HepG2 (cell line): ENCODE data around the gene RNF126. TPM values are rescaled to one million over a fixed set of nuclear protein-coding genes. Genes with fewer than 3 reads are reported as not detected.
A peak's percentile ranks its signal among the peaks of the same experiment; 100 is the strongest.

ENCODE experiments used
- EEA1 ChIP-seq: sonication (generic); formaldehyde crosslinking; IDR thresholded peaks from 2 replicates; pipeline ENCODE4 v1.5.1; 2020; ENCODE audit warnings: mild to moderate bottlenecking, missing genetic modification reagents, borderline replicate concordance
- HMGXB4 ChIP-seq, 2 experiments: sonication (generic) in 1 of 2; formaldehyde crosslinking in 1 of 2; IDR thresholded peaks; 2 replicates each; pipeline versions ENCODE4 v1.4.0 to v1.6.1; 2018 to 2020; ENCODE audit warnings: missing genetic modification reagents in 2 of 2, borderline replicate concordance in 1 of 2, low read depth in 1 of 2, mild to moderate bottlenecking in 1 of 2, missing biosample characterization in 1 of 2
- HNRNPL ChIP-seq: fragments of 200-400 bp; formaldehyde crosslinking; IDR thresholded peaks from 2 replicates; pipeline ENCODE4 v1.6.1; 2017; ENCODE audit warnings: mild to moderate bottlenecking, low read depth, low read length
- LBX2 ChIP-seq: sonication (generic); formaldehyde crosslinking; IDR thresholded peaks from 2 replicates; pipeline ENCODE4 v1.5.0; 2020; ENCODE audit warnings: missing genetic modification reagents, mild to moderate bottlenecking, borderline replicate concordance
- MXD1 ChIP-seq: sonication (generic); formaldehyde crosslinking; IDR thresholded peaks from 2 replicates; pipeline ENCODE4 v1.4.0; 2020; ENCODE audit warnings: mild to moderate bottlenecking, missing genetic modification reagents
- NFYC ChIP-seq: IDR thresholded peaks from 2 replicates; pipeline ENCODE4 v1.6.1; 2016; ENCODE audit warnings: missing genetic modification reagents, missing compliant biosample characterization
- SATB2 ChIP-seq: sonication (generic); formaldehyde crosslinking; IDR thresholded peaks from 2 replicates; pipeline ENCODE4 v1.5.0; 2020; ENCODE audit warnings: missing genetic modification reagents
- SNAPC4 ChIP-seq: sonication (generic); formaldehyde crosslinking; IDR thresholded peaks from 2 replicates; pipeline ENCODE4 v1.4.0; 2020; ENCODE audit warnings: mild to moderate bottlenecking, missing genetic modification reagents
- ZFP82 ChIP-seq: sonication (generic); formaldehyde crosslinking; IDR thresholded peaks from 2 replicates; pipeline ENCODE4 v1.5.1; 2020; ENCODE audit warnings: mild to moderate bottlenecking, missing genetic modification reagents, borderline replicate concordance
- ZMYM3 ChIP-seq: sonication (generic); formaldehyde crosslinking; IDR thresholded peaks from 2 replicates; pipeline ENCODE4 v1.5.1; 2020; ENCODE audit warnings: mild to moderate bottlenecking, missing genetic modification reagents
- ZNF704 ChIP-seq: sonication (generic); formaldehyde crosslinking; IDR thresholded peaks from 2 replicates; pipeline ENCODE4 v1.8.1; 2023; ENCODE audit warnings: mild to moderate bottlenecking, inconsistent platforms, moderate library complexity, missing genetic modification reagents, borderline replicate concordance
- polyA plus RNA-seq, 8 experiments: library from polyadenylated mRNA; depleted of rRNA in 3 of 8; stranded (reverse) in 7 of 8; unstranded in 1 of 8; fragments of >200 nt; fragmentation: Illumina TruSeq in 4 of 8; extraction: Trizol in 4 of 8; gene quantifications; 2 replicates each; pipeline versions ENCODE4 v1.2.1 to v1.2.3, GENCODE V29; 2011 to 2016; ENCODE audit warnings: low read depth in 4 of 8, missing spikeins in 1 of 8, mixed read lengths in 1 of 8; ENCODE audit not compliant: insufficient read depth in 1 of 8
- total RNA-seq, 5 experiments: library from RNA; depleted of rRNA; stranded (reverse); fragments of >200 nt; fragmentation: Illumina TruSeq; extraction: Trizol; gene quantifications; 2 replicates each; pipeline ENCODE4 v1.2.3, GENCODE V29; 2016; ENCODE audit warnings: low read depth in 1 of 5

The RNF126 gene
- total and polyA plus RNA-seq, 2 of the 13 experiments (the other 11 are each of a cell fraction or from before 2014, with no cell fraction given), result 23.2 to 34.0 TPM

GRCh38 chr19:661427-662196, 1.4 kb downstream of the RNF126 start (continued):
- TF ChIP-seq ZNF704 (CRISPR knock-in tag), result no peak
- TF ChIP-seq ZMYM3 (CRISPR knock-in tag), result no peak
- 0 out of 2 replicates have a peak, but pooled peaks have one; percentile 15 for TF ChIP-seq SNAPC4 (CRISPR knock-in tag)
- TF ChIP-seq NFYC (CRISPR knock-in tag), result no peak
- TF ChIP-seq MXD1, result peak; percentile 55
- TF ChIP-seq HNRNPL, result 0 out of 2 replicates have a peak, but pooled peaks have one; percentile 7
- TF ChIP-seq SATB2 (CRISPR knock-in tag), result no peak
- 0 out of 2 replicates have a peak, but pooled peaks have one; percentile 41 for TF ChIP-seq EEA1 (CRISPR knock-in tag)
- TF ChIP-seq LBX2 (CRISPR knock-in tag), result 0 out of 2 replicates have a peak, but pooled peaks have one; percentile 14
- TF ChIP-seq ZFP82 (CRISPR knock-in tag), result 0 out of 2 replicates have a peak, but pooled peaks have one; percentile 47
- 0 out of 4 replicates have a peak, but pooled peaks of 1 of the 2 experiments have one; percentile 45 for TF ChIP-seq HMGXB4 (CRISPR knock-in tag; IDR thresholded peaks at IDR 0.05; ENCODE audit: borderline replicate concordance in 1 of 2, low read depth in 1 of 2)
